ENCODE data around the gene FERMT2.

Gene FERMT2

DNA sequence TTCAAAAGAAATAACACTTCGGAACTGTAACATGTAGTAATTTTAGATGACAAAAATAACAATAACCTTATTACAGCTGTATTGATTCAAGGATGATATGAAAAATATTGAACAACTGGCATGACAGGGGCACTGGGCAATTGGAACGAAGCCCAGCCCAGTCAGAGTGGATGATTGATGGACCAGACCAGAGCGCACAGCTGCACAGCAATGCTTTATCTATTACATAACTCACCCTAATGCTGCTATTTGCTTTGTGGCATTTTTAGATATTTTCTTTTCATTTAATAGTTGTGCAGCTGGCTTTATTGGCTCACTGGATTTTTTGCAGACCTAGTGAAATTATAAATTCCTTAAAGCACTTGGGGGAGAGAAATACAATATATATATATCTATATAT lies 26.9 kb upstream of the FERMT2 start:
- no peak overlapping the region for H3K9ac ChIP-seq (ENCODE audit: insufficient read length)
- no peaks in the 10 kb centered on the region for H3K9me3 ChIP-seq (ENCODE audit: low read depth, low read length)
- DNase-seq (ENCODE audit: low read depth, low spot score), result no peak
- H3K36me3 ChIP-seq (ENCODE audit: insufficient read depth, low read length), result no peaks in the 10 kb centered on the region
- H3K27ac ChIP-seq, result peak overlapping the region; percentile 85
- peak overlapping the region; percentile 60 for H3K4me3 ChIP-seq
- no peak for TF ChIP-seq EZH2 (IDR thresholded peaks at IDR 0.05)
- TF ChIP-seq FOXP2 (optimal IDR thresholded peaks at IDR 0.05; ENCODE audit: control extremely low read depth, extremely low read length, insufficient read depth), result no peak
- TF ChIP-seq POLR2AphosphoS5 (IDR thresholded peaks at IDR 0.05; ENCODE audit: borderline replicate concordance, low read depth, low read length), result no peak; the same call in 1 of the 2 replicates

GRCh38 chr14:52974406-52974805 lies 23.6 kb upstream of the FERMT2 start:
- TF ChIP-seq FOXP2 (optimal IDR thresholded peaks at IDR 0.05; ENCODE audit: control extremely low read depth, extremely low read length, insufficient read depth) (no peak), POLR2AphosphoS5 (IDR thresholded peaks at IDR 0.05; ENCODE audit: borderline replicate concordance, low read depth, low read length) (no peak), EZH2 (IDR thresholded peaks at IDR 0.05) (no peak)
- H3K27ac ChIP-seq, result no peak overlapping the region
- H3K4me3 ChIP-seq, result no peak overlapping the region
- H3K36me3 ChIP-seq (ENCODE audit: insufficient read depth, low read length), result no peaks in the 10 kb centered on the region
- 0 out of 2 replicates have a peak, but pooled peaks cover 3% of the 10 kb centered on the region for H3K9me3 ChIP-seq (ENCODE audit: low read depth, low read length)
- H3K9ac ChIP-seq (ENCODE audit: insufficient read length), result no peak overlapping the region
- DNase-seq (ENCODE audit: low read depth, low spot score), result no peak

GRCh38 chr14:52961060-52961639 lies 10.3 kb upstream of the FERMT2 start:
- Histone ChIP-seq H3K36me3 (ENCODE audit: insufficient read depth, low read length) (no peaks in the 10 kb centered on the region), H3K27ac (no peak overlapping the region), H3K4me3 (no peak overlapping the region), H3K9me3 (ENCODE audit: low read depth, low read length) (no peaks in the 10 kb centered on the region), H3K9ac (ENCODE audit: insufficient read length) (no peak overlapping the region)
- TF ChIP-seq FOXP2 (optimal IDR thresholded peaks at IDR 0.05; ENCODE audit: control extremely low read depth, extremely low read length, insufficient read depth), result no peak
- no peak for TF ChIP-seq EZH2 (IDR thresholded peaks at IDR 0.05)
- TF ChIP-seq POLR2AphosphoS5 (IDR thresholded peaks at IDR 0.05; ENCODE audit: borderline replicate concordance, low read depth, low read length), result no peak
- DNase-seq (ENCODE audit: low read depth, low spot score), result no peak

GRCh38 chr14:52960627-52961026 lies 9.8 kb upstream of the FERMT2 start:
- H3K4me3 ChIP-seq, result no peak overlapping the region
- no peak for DNase-seq (ENCODE audit: low read depth, low spot score)
- no peak overlapping the region for H3K9ac ChIP-seq (ENCODE audit: insufficient read length)
- no peaks in the 10 kb centered on the region for H3K36me3 ChIP-seq (ENCODE audit: insufficient read depth, low read length)
- H3K27ac ChIP-seq, result no peak overlapping the region
- no peaks in the 10 kb centered on the region for H3K9me3 ChIP-seq (ENCODE audit: low read depth, low read length)
- TF ChIP-seq EZH2 (IDR thresholded peaks at IDR 0.05) (no peak), FOXP2 (optimal IDR thresholded peaks at IDR 0.05; ENCODE audit: control extremely low read depth, extremely low read length, insufficient read depth) (no peak), POLR2AphosphoS5 (IDR thresholded peaks at IDR 0.05; ENCODE audit: borderline replicate concordance, low read depth, low read length) (no peak)

DNA sequence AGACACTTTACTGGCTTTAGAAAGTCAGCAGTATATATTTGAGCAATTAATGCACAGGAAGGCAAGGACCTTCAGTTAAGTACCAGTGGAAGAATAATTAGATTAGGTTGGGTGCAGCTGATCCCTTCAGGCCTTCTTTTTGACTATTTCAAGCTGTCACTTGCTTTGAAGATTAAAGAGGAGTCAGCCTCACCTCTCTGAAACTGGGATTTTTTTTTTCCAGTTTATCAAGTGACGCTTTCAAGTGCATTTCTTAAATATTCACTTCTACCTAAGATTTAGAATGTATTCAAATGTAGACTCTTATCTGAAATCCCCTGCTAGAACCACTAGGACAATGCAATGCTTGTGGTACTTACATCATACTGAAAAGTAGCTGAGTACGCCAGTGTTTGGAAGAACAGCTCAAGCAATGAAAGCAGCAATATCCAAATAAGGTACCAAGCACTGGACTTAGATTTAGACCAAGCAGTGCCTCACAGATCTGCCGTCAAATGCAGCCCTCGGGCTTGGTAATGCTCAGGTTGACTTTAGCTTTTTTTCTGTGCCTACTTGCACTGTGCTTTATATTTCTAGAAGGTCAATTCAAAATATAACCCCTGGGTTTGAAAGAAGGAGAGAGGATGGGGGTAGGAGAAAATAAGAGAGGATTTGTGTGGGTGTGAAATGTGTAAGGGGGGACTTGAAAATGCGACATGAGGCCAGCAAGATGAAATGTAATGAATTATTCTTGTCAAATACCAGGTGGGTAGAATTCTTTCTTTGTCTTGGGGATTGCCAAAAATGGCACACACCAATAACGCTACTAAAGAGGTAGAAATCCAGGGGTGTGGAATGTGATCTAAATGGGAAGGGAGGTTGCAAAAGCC lies 3.7 kb upstream of the FERMT2 start:
- TF ChIP-seq EZH2 (IDR thresholded peaks at IDR 0.05), result no peak
- TF ChIP-seq FOXP2 (optimal IDR thresholded peaks at IDR 0.05; ENCODE audit: control extremely low read depth, extremely low read length, insufficient read depth), result no peak
- TF ChIP-seq POLR2AphosphoS5 (IDR thresholded peaks at IDR 0.05; ENCODE audit: borderline replicate concordance, low read depth, low read length), result no peak
- DNase-seq (ENCODE audit: low read depth, low spot score), result peak; percentile 22
- Histone ChIP-seq H3K27ac (peak overlapping the region; percentile 85), H3K36me3 (ENCODE audit: insufficient read depth, low read length) (no peaks in the 10 kb centered on the region), H3K4me3 (peak overlapping the region; percentile 25; the same call in 1 of the 2 replicates), H3K9me3 (ENCODE audit: low read depth, low read length) (no peaks in the 10 kb centered on the region), H3K9ac (ENCODE audit: insufficient read length) (peak overlapping the region; percentile 14)

DNA sequence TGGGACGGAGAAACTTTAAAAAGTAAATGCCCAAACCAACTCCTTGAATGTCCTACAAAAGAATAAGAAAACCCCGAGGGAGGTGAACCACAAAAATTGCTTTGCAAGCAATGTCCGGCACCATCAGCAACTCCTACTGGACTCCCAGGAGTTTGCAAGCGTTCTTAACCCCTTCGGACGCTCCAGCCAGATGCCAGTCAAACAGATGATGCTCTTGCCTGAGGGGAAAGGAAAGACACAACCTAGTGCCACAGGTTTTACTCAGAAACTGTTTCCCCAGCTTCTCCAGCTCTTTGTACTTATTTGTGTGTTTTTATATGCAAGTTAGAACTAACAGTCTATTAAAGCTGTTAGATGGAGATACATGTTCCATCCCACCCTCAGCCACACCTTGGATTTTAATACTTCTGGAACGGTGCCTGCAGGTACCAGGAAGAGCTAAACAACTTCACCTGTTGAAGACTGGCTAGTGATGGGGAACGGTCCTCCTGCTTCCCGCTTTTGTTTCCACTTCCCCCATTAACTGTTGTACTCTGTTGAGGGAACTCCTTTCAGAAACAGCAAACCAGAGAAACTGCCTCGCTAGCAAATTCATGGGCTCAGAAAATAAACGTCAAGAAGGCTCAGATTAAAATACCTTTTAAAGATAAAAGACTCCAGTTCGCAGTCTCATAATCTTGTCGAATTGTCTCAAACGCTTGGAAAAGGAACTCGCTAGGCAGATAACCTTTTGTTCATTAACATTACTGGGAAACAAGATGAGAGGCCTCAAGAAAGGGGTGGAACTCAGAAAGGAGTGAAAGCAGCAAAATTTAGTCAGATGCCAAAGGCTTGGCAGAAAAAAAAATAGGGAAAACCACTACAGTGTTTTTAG lies 1.1 kb upstream of the FERMT2 start:
- Histone ChIP-seq H3K9ac (ENCODE audit: insufficient read length) (peak overlapping the region; percentile 95), H3K27ac (peak overlapping the region; percentile 73), H3K9me3 (ENCODE audit: low read depth, low read length) (no peaks in the 10 kb centered on the region), H3K36me3 (ENCODE audit: insufficient read depth, low read length) (no peaks in the 10 kb centered on the region; the same call in 1 of the 2 replicates), H3K4me3 (peak overlapping the region; percentile 89)
- no peak for DNase-seq (ENCODE audit: low read depth, low spot score)
- no peak for TF ChIP-seq POLR2AphosphoS5 (IDR thresholded peaks at IDR 0.05; ENCODE audit: borderline replicate concordance, low read depth, low read length)
- no peak for TF ChIP-seq FOXP2 (optimal IDR thresholded peaks at IDR 0.05; ENCODE audit: control extremely low read depth, extremely low read length, insufficient read depth)
- TF ChIP-seq EZH2 (IDR thresholded peaks at IDR 0.05), result no peak

DNA sequence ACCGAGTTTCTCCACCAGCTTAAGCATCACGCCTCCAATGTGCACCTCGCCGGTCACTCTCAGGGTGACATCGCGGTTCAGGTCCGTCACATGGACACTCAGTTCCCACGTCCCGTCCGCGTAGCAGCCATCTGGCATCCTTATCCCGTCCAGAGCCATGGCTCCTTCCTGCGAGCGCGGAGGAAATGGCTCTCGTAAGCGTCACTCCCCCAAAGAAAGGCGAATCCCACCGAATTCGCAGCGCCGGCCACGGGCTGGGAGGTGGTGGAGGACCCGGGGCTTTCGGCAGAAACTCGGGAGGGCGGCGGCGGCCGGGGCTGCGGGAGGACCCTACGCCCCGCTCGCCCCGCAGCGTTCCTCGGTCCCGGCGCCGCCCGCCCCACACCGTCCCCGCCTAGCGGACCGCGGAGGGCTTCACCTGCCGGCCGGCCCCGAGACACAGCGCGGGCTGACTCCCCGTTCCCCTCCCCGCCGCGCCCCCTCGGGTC lies 396 bp downstream of the FERMT2 start:
- Histone ChIP-seq H3K9ac (ENCODE audit: insufficient read length) (peak overlapping the region; percentile 74), H3K4me3 (peak overlapping the region; percentile 89), H3K9me3 (ENCODE audit: low read depth, low read length) (no peaks in the 10 kb centered on the region), H3K27ac (no peak overlapping the region), H3K36me3 (ENCODE audit: insufficient read depth, low read length) (no peaks in the 10 kb centered on the region; the same call in 1 of the 2 replicates)
- TF ChIP-seq FOXP2 (optimal IDR thresholded peaks at IDR 0.05; ENCODE audit: control extremely low read depth, extremely low read length, insufficient read depth) (no peak), EZH2 (IDR thresholded peaks at IDR 0.05) (no peak), POLR2AphosphoS5 (IDR thresholded peaks at IDR 0.05; ENCODE audit: borderline replicate concordance, low read depth, low read length) (no peak)
- DNase-seq (ENCODE audit: low read depth, low spot score), result no peak

Measured in SK-N-MC (cell line).